Ureter (tissue), 1 donor: ENCODE data around the gene TRDMT1. TPM values are rescaled to one million over a fixed set of nuclear protein-coding genes. Genes with fewer than 3 reads are reported as not detected.

Experiments
- DNase-seq: peaks from one replicate; pipeline ENCODE4 v3.0.0-alpha.2; 2020; ENCODE audit warnings: low spot score
- total RNA-seq: library from RNA; stranded (reverse); gene quantifications from one replicate; pipeline ENCODE4 v1.2.4, GENCODE V29; 2023
- donor health status: DM: yes; HTN: yes; CAD: no.

Gene TRDMT1
- 12.9 TPM for total RNA-seq

DNA sequence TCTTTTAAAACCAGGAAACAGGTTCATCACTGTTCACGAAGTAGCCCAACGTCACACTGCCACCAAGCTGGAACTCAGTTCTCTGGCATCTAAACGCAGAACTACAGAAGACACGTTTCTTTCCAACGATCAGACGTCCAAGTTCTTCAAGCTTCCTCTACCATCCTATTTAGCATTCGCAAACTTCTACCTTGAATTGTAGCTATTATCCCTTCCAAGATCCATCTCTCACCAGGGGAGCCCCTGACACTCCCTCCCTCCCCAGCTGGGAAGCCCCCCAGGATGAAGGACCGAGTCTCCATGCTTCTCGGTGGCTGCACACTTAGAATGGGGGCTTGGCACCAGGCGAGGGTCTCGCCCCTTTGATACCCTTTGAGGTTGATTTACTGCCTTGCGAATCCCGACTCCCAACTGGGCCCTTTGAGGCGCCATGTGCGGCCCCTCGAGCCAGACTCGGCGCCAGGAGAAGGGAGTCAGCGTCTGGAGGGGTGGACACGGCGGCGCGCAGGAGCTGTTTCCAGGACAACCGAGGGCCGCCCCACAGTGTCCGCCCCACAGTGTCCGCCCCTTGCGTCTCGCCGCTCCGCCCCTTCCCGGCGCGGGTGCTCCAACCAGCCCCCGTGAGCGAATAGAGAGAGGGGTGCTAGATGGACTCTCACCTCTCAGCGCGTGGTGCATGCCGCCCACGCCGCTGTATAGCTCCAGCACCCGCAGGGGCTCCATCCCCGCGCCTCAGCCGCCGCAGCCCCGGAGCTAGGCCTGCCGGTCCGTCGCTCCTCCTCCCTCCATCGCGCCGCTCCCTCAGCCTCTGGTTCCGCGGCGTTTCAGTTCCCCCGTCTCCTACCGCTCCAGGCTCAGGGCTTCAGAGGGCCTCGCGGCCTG, at the start of gene TRDMT1:
TSS of gene TRDMT1 (minus strand) at position 761 of the 882 bp plus-strand sequence. CDS start at position 723, 38 bp downstream.
- DNase-seq = peak; percentile 86

DNA sequence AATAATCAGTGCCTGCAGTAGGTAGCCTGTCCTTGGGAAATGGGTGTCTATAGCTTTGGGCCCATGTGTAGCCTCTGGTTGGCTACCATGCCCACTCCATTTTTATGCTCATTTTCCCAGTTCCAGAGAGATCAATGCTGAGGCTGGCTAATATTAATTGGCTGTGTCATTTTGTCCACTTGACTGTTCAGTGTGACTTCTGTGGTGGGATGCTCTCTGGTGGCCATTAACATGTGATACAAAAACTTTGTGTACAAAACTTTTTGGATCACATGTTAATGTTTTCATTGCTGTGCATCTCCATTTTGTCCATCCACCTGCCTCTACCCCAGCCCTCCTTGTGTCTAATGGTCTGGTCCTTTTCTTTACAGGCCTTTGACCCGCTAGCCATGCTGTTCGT, 49.3 kb upstream of the TRDMT1 start:
- no peak for DNase-seq

DNA sequence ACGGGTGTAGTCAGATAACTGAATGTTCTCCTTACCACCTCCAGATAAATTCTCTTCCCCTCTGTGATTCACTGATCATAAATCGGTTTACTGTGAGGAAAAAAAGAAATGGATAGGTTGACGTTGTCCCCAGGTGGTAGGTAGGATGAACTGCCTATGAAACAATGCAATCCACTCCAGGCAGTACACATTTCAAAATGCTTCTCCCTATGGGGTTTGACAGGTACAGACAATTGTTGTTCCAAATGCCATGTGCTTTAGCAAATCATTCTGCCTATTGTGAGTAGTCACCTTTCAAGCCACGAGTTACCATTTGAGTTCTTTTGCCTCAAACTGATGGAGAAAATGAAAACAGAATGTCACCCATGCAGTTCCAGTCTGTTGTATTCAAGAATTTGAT, 48.3 kb upstream of the TRDMT1 start:
- no peak for DNase-seq

DNA sequence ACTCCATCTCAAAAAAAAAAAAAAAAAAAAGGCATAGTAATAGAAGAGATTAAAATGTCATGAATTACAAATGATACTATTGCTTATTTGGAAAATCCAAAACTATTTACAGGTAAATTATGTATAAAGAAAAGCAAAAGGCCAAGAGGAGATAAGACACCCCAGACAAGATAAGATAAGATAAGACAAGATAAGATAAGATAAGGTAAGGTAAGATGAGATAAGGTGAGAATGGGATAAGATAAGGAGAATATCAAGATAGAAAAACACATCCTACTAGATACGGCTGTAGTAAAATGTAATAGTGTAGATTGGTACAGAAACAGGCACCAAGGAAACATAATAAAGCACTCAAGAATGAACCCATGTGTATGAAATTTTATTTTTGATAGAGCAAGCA, 47.5 kb upstream of the TRDMT1 start:
- no peak for DNase-seq

DNA sequence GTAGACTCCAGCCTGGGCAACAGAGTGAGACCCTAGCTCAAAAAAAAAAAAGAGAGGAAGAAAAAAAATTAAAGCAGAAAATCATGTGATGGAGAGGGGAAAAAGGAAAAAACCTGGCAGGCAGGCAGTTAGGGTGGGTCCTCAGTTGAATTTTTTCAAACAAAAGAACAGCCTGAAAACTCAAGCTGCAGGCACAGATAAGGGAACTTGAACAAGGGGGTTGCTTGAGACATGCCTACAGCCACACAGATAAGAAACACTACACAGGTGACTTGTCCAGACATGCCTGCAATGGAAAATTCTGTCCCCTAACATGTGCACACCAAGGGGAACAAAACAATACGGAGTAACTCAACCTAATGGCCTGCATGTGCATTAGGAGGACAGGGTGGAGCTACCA, 45.7 kb upstream of the TRDMT1 start:
- DNase-seq = no peak

- DNase-seq = no peak
Measured at GRCh38 chr10:17244700-17245365, 43.4 kb upstream of the TRDMT1 start.

GRCh38 chr10:17241611-17242333, 40.3 kb upstream of the TRDMT1 start:
- DNase-seq = no peak

- no peak for DNase-seq
Measured at GRCh38 chr10:17240616-17241015, 39.1 kb upstream of the TRDMT1 start.

DNA sequence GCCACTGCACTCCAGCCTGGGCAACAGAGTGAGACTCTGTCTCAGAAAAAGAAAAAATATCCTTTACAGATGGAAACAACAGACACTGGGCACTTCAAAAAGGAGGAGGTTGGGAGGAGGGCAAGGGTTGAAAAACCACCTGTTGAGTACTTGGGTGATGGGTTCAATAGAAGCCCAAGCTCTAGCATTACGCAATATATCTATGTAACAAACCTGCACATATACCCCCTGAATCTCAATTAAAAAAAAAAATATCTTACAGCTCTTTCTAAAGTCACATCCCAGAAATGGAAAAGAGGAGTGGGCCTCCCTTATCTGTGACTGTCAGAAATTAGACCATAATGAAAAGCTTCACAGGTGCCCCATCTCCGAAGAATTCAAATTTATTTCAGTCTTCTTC, 38.6 kb upstream of the TRDMT1 start:
- no peak for DNase-seq

DNA sequence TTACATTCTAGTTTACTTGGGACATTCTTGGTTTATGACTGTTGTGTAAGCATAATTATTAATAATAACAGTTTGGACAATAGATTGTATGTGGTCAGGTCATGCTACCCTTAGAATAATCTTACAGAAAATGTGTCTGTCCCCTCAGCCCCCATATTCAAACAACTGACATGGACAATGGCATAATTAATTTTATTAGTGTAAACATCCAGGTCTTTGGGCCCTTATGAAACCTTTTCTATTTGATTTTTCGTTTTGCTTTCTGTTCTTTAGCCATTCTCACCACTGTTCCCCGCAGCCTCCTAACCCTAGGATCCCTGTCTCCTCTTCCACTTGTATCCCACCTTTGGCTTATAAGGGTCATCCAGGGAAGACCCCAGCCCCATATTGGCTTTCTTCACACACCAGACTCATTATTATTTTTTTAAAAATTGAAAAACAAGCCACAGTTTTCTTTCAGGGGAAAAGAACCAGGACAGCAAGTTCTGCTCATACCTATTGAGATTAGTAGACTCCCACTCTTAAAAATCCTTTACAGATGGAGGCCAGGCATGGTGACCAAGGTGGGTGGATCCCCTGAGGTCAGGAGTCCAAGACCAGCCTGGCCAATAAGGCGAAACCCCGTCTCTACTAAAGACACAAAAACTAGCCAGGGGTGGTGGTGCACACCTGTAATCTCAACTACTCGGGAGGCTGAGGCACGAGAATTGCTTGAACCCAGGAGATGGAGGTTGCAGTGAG, 38.0 kb upstream of the TRDMT1 start:
- DNase-seq = no peak

DNA sequence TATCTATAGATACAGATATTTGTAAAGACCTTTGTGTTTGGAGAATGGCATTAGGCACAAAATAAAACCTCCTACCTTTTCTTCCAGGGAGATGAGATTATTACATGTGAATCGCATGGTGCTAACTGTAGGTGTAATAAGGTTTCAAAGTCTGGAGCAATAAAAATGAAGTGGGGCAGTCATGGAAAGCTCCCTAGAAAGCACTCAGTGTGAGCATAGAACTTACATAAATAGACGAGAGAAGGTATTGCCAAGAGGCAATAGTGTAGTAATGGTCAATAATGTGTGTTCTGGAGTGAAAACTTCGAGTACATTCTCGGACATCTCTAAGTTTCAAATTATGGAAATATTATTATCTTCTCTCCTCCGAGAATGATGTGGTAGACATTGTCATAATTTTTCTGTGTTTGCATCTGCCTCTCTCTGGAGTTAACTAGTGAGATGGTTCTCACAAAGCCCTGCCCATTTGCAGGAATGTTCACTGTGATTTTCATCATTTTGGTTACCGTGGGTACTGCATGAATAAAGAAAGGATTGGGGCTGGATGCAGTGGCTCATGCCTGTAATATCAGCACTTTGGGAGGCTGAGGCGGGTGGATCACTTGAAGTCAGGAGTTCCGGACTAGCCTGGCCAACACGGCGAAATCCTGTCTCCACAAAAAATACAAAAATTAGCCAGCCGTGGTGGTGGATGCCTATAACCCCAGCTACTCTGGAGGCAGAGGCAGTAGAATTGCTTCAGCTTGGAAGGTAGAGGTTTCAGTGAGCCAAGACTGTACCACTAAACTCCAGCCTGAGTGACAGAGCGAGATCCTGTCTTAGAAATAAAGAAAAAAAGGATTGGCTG, 37.2 kb upstream of the TRDMT1 start:
- no peak for DNase-seq

DNA sequence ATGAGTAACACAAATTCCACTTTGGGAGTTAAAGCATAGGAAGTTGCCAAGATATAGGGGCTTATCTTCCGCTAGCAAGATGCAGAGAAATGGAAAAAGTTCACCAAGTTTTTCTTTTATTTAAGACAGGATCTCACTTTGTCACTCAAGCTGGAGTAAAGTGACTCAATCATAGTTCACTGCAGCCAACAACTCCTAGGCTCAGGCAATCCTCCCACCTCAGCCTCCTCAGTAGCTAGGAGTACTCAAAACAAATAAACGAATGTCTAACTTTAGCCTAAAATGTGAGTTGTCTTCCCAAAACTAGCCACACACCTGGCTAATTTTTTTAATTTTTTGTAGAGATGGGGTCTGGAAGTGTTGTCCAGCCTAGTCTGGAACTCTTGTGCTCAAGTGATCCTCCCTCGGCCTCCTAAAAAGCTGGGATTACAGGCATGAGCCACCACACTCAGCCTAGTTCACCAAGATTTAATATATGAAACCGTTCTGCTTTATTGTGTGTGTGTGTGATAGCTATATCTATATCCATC, 36.5 kb upstream of the TRDMT1 start:
- DNase-seq = no peak

DNA sequence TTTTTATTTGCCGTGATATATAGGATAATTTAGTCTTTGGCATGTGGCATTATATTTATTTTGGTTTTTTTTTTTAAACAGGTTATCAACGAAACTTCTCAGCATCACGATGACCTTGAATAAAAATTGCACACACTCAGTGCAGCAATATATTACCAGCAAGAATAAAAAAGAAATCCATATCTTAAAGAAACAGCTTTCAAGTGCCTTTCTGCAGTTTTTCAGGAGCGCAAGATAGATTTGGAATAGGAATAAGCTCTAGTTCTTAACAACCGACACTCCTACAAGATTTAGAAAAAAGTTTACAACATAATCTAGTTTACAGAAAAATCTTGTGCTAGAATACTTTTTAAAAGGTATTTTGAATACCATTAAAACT, 35.7 kb upstream of the TRDMT1 start:
- no peak for DNase-seq

GRCh38 chr10:17236468-17237148, 35.1 kb upstream of the TRDMT1 start:
- DNase-seq = no peak

GRCh38 chr10:17235136-17235535, 33.7 kb upstream of the TRDMT1 start:
- no peak for DNase-seq

DNA sequence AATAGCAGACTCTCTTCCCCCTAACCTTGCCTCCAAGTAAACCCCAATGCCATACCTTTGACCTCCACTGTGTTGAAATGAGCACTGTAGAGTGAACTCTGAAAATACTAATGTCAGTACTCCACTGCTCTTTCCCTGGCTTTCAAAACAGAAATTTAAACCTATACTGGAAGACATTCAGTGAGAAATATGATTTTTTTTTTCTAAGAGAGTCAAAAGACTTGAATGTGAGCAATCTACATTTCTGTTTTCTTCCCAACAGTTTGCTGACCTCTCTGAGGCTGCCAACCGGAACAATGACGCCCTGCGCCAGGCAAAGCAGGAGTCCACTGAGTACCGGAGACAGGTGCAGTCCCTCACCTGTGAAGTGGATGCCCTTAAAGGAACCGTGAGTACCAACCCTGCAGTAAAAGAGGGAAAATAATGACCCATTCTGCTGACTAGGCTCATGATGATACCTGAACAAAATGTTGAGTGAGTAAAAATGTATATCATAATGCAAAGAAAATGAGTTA, 33.0 kb upstream of the TRDMT1 start:
- no peak for DNase-seq

DNA sequence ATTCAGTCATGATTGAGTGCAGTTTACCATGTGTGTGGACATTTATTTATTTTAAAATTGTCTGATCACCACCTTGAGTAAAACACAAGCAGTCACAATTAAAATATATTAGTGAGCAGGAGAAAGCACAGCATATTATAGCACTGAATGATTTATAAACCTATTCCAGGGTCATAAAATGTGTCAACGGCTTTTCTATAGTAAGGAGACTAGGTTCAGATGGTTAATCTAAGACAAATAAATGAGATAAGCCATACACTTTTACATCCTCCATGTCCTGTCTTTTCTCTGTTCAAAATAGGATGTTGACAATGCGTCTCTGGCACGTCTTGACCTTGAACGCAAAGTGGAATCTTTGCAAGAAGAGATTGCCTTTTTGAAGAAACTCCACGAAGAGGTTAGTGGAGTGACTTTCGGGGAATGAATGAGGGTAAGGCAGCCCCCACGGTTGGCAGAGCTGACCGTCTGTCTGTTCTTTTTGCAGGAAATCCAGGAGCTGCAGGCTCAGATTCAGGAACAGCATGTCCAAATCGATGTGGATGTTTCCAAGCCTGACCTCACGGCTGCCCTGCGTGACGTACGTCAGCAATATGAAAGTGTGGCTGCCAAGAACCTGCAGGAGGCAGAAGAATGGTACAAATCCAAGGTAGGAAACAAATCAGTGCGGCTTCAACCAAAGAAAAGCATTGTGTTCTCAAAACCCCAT, 32.0 kb upstream of the TRDMT1 start:
- no peak for DNase-seq

GRCh38 chr10:17232276-17232960, 30.9 kb upstream of the TRDMT1 start:
- DNase-seq = no peak

DNA sequence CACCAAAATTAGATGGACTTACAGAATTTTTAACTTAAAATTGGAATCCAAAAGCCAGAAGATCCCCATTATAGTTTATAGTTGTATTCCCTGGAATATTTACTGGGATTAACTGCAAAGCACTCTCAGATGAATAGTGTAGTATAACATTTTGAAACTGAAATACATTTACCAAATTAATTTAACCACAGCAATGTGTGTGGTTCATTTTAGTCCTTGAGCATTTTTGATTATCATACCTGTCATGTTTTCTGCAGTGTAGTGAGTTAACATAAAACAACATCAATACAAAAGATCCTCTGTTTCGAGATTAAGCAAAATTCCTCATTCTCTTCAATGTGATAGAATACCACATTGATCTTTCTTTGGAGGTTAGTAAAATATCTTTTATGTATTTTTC, 30.3 kb upstream of the TRDMT1 start:
- DNase-seq = no peak
